ENCODE data around the gene GTF2A1L.
"Not testable (repeated sequence)": the region's sequence is repeated elsewhere in the genome, so short reads cannot be mapped to it uniquely, and the experiment has no call there.

The GTF2A1L gene

GRCh38 chr2:48617618-48618017, at the start of gene GTF2A1L:
Gene GTF2A1L, plus strand, starts transcription at chr2:48617856. Its CDS starts 19 bp downstream, at chr2:48617875.
- FAIRE-seq: no peak

- FAIRE-seq: no peak
These were observed 49.1 kb upstream of the GTF2A1L start for GRCh38 chr2:48568547-48568946.

- FAIRE-seq: no peak
These were observed 48.2 kb upstream of the GTF2A1L start for GRCh38 chr2:48569433-48569832.

- no peak for FAIRE-seq
These were observed 44.8 kb upstream of the GTF2A1L start for GRCh38 chr2:48572816-48573215.

- no peak for FAIRE-seq
These were observed 43.0 kb upstream of the GTF2A1L start for GRCh38 chr2:48574353-48575287.

GRCh38 chr2:48578313-48578712, 39.3 kb upstream of the GTF2A1L start:
- no peak for FAIRE-seq

- FAIRE-seq: no peak
These were observed 33.7 kb upstream of the GTF2A1L start for GRCh38 chr2:48583961-48584360.

GRCh38 chr2:48584551-48584950, 33.1 kb upstream of the GTF2A1L start:
- no peak for FAIRE-seq

- FAIRE-seq: no peak
These were observed 31.2 kb upstream of the GTF2A1L start for GRCh38 chr2:48586433-48586832.

GRCh38 chr2:48587560-48587959, 30.1 kb upstream of the GTF2A1L start:
- no peak for FAIRE-seq

GRCh38 chr2:48587961-48588360, 29.7 kb upstream of the GTF2A1L start:
- no peak for FAIRE-seq

GRCh38 chr2:48588745-48589144, 28.9 kb upstream of the GTF2A1L start:
- no peak for FAIRE-seq

GRCh38 chr2:48589170-48589767, 28.4 kb upstream of the GTF2A1L start:
- FAIRE-seq: peak; percentile 95

- FAIRE-seq: no peak
These were observed 27.6 kb upstream of the GTF2A1L start for GRCh38 chr2:48590017-48590416.

- FAIRE-seq: no peak
These were observed 25.6 kb upstream of the GTF2A1L start for GRCh38 chr2:48592067-48592466.

GRCh38 chr2:48596751-48597150, 20.9 kb upstream of the GTF2A1L start:
- not testable (repeated sequence) for FAIRE-seq

- no peak for FAIRE-seq
These were observed 20.2 kb upstream of the GTF2A1L start for GRCh38 chr2:48597492-48597891.

GRCh38 chr2:48600204-48600813, 17.3 kb upstream of the GTF2A1L start:
- FAIRE-seq: peak; percentile 93

GRCh38 chr2:48600917-48601316, 16.7 kb upstream of the GTF2A1L start:
- no peak for FAIRE-seq

- no peak for FAIRE-seq
These were observed 16.3 kb upstream of the GTF2A1L start for GRCh38 chr2:48601349-48601748.

- FAIRE-seq: no peak
These were observed 12.0 kb upstream of the GTF2A1L start for GRCh38 chr2:48605482-48606175.

GRCh38 chr2:48607307-48608014, 10.2 kb upstream of the GTF2A1L start:
- FAIRE-seq: no peak

- no peak for FAIRE-seq
These were observed 4.4 kb upstream of the GTF2A1L start for GRCh38 chr2:48613211-48613610.

Data from islet of Langerhans (tissue), 1 donor.